Measurements from ENCODE around the gene PAX7. TPM values are rescaled to one million over a fixed set of nuclear protein-coding genes. Genes with fewer than 3 reads are reported as not detected.

The PAX7 gene
- total RNA-seq, 1 donor from 2014 or later = not detected

- peaks cover 98% of the 10 kb centered on the region for H3K27me3 ChIP-seq
- ATAC-seq = no peak
- no peak for TF ChIP-seq CTCF (IDR thresholded peaks at IDR 0.05)
- no peaks in the 10 kb centered on the region for H3K9me3 ChIP-seq
- no peak for DNase-seq
- H3K4me3 ChIP-seq = no peak overlapping the region
- intact Hi-C loops (cut with DNase I) = no loop called here
- H3K36me3 ChIP-seq = no peaks in the 10 kb centered on the region
- no peak overlapping the region for H3K27ac ChIP-seq
- peaks cover 6% of the 10 kb centered on the region for H3K4me1 ChIP-seq
Observed at GRCh38 chr1:18634276-18634675, 3.6 kb downstream of the PAX7 start.

DNA sequence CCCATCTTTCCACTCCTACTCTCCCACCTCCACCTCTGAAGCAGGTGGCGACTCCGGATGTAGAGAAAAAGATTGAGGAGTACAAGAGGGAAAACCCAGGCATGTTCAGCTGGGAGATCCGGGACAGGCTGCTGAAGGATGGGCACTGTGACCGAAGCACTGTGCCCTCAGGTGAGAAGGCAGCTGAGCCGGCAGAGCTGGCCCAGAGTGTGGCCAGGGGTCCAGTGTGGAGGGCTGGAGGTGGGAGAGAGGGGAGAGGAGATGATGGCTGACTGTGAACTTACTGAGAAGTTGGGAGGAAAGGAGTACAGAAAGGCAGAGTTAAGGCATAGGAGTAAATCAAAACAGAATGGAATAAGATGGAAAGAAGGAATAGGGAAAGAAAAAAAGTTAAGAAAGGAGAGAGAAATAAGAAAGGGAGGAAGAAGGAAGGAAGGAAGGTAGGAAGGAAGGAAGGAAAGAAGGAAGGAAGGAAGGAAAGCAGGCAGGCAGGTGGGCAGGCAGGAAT is 4.5 kb downstream of the PAX7 start:
- no peak for DNase-seq
- H3K27me3 ChIP-seq = peaks cover 98% of the 10 kb centered on the region
- H3K4me3 ChIP-seq = no peak overlapping the region
- H3K27ac ChIP-seq = no peak overlapping the region
- peaks cover 6% of the 10 kb centered on the region for H3K4me1 ChIP-seq
- H3K36me3 ChIP-seq = no peaks in the 10 kb centered on the region
- intact Hi-C loops (cut with DNase I) = no loop called here
- TF ChIP-seq CTCF (IDR thresholded peaks at IDR 0.05) = no peak
- no peak for ATAC-seq
- no peaks in the 10 kb centered on the region for H3K9me3 ChIP-seq

DNA sequence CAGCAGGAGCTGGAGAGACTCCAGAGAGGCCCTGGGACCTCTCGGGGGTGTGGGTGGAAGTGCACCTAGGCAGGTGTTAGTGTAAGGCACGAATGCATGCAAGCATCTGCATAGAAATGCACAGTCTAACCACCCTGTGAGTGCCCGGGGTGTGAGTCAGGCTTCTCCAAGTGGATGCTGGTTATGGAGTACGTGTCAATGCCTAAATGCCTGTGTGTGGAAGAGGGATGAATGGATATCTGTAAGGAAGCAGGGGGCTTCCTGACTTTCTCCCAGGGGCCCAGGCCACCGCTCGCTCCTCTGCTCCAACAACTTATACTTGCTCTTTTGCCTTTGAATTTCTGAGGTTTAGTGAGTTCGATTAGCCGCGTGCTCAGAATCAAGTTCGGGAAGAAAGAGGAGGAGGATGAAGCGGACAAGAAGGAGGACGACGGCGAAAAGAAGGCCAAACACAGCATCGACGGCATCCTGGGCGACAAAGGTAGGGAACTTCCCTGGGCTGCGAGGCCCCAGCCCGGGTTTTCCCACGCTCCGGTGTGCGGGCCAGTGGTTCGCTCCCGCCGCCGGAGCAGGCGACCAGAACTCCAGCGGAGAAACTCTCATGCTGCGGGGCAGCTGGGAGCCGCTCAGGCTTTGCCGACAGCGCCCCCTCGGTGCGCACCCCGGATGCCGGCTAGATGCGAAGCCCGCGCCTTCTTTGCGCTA is 5.4 kb downstream of the PAX7 start:
- no peaks in the 10 kb centered on the region for H3K36me3 ChIP-seq
- H3K4me3 ChIP-seq = no peak overlapping the region
- H3K9me3 ChIP-seq = no peaks in the 10 kb centered on the region
- DNase-seq (no peak), ATAC-seq (peak; percentile 10)
- no peak overlapping the region for H3K27ac ChIP-seq
- peaks cover 2% of the 10 kb centered on the region for H3K4me1 ChIP-seq
- TF ChIP-seq CTCF (IDR thresholded peaks at IDR 0.05) = no peak
- intact Hi-C loops (cut with DNase I) = no loop called here
- peaks cover 98% of the 10 kb centered on the region for H3K27me3 ChIP-seq

- peaks cover 98% of the 10 kb centered on the region for H3K27me3 ChIP-seq
- TF ChIP-seq CTCF (IDR thresholded peaks at IDR 0.05) = no peak
- DNase-seq (no peak), ATAC-seq (no peak)
- H3K27ac ChIP-seq = no peak overlapping the region
- no peak overlapping the region for H3K4me3 ChIP-seq
- H3K4me1 ChIP-seq = no peaks in the 10 kb centered on the region
- no peaks in the 10 kb centered on the region for H3K9me3 ChIP-seq
- intact Hi-C loops (cut with DNase I) = no loop called here
- no peaks in the 10 kb centered on the region for H3K36me3 ChIP-seq
Observed at GRCh38 chr1:18636596-18637508, 6.2 kb downstream of the PAX7 start.

GRCh38 chr1:18637511-18637960 is 6.9 kb downstream of the PAX7 start:
- ATAC-seq = no peak
- Histone ChIP-seq H3K36me3 (no peaks in the 10 kb centered on the region), H3K4me1 (no peaks in the 10 kb centered on the region), H3K9me3 (no peaks in the 10 kb centered on the region), H3K27me3 (peaks cover 98% of the 10 kb centered on the region), H3K27ac (no peak overlapping the region), H3K4me3 (no peak overlapping the region)
- intact Hi-C loops (cut with DNase I) = no loop called here
- DNase-seq = no peak
- TF ChIP-seq CTCF (IDR thresholded peaks at IDR 0.05) = no peak
